Measurements from ENCODE around the gene FDX1.
"Not testable (repeated sequence)": the region's sequence is repeated elsewhere in the genome, so short reads cannot be mapped to it uniquely, and the experiment has no call there.

DNA sequence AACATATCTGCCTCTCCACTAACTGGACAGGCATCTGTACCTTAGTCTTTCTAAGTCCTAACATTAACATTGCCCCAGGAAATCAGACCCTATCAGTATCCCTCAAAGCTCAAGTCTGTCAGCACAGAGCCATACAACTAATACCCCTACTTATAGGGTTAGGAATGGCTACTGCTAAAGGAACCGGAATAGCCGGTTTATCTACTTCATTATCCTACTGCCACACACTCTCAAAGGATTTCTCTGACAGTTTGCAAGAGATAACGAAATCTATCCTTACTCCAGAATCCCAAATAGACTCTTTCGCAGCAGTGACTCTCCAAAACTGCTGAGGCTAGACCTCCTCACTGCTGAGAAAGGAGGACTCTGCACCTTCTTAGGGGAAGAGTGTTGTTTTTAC is 24.1 kb upstream of the FDX1 start:
- TF ChIP-seq, protein P1, sequence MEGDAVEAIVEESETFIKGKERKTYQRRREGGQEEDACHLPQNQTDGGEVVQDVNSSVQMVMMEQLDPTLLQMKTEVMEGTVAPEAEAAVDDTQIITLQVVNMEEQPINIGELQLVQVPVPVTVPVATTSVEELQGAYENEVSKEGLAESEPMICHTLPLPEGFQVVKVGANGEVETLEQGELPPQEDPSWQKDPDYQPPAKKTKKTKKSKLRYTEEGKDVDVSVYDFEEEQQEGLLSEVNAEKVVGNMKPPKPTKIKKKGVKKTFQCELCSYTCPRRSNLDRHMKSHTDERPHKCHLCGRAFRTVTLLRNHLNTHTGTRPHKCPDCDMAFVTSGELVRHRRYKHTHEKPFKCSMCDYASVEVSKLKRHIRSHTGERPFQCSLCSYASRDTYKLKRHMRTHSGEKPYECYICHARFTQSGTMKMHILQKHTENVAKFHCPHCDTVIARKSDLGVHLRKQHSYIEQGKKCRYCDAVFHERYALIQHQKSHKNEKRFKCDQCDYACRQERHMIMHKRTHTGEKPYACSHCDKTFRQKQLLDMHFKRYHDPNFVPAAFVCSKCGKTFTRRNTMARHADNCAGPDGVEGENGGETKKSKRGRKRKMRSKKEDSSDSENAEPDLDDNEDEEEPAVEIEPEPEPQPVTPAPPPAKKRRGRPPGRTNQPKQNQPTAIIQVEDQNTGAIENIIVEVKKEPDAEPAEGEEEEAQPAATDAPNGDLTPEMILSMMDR (IDR thresholded peaks at IDR 0.05): not testable (repeated sequence)
- not testable (repeated sequence) for TF ChIP-seq POLR2A (IDR thresholded peaks at IDR 0.05)
